GM19193 (cell line): ENCODE data around the gene RNF212.

ENCODE experiments used
- POLR2A ChIP-seq: IDR thresholded peaks from 4 replicates; pipeline ENCODE4 v1.6.1; 2011; ENCODE audit not compliant: insufficient read depth, insufficient read length; ENCODE audit errors: extremely low read depth

RNF212 gene

GRCh38 chr4:1061056-1061700 lies 52.2 kb downstream of the RNF212 start:
- TF ChIP-seq POLR2A, result no peak

- TF ChIP-seq POLR2A, result no peak
These were observed 52.7 kb downstream of the RNF212 start for GRCh38 chr4:1060621-1061020.

- TF ChIP-seq POLR2A, result no peak
These were observed 53.2 kb downstream of the RNF212 start for GRCh38 chr4:1060121-1060520.

GRCh38 chr4:1058997-1059665 lies 54.2 kb downstream of the RNF212 start:
- TF ChIP-seq POLR2A, result no peak

- no peak for TF ChIP-seq POLR2A
These were observed 55.0 kb downstream of the RNF212 start for GRCh38 chr4:1058198-1058996.

GRCh38 chr4:1057403-1057745 lies 56.0 kb downstream of the RNF212 start:
- TF ChIP-seq POLR2A, result no peak

- TF ChIP-seq POLR2A, result no peak
These were observed 56.5 kb downstream of the RNF212 start for GRCh38 chr4:1056671-1057402.

GRCh38 chr4:1055721-1056590 lies 57.4 kb downstream of the RNF212 start:
- no peak for TF ChIP-seq POLR2A

GRCh38 chr4:1053080-1053661 lies 60.2 kb downstream of the RNF212 start:
- no peak for TF ChIP-seq POLR2A

- TF ChIP-seq POLR2A, result no peak
These were observed 61.1 kb downstream of the RNF212 start for GRCh38 chr4:1052231-1052671.

- TF ChIP-seq POLR2A, result no peak
These were observed 61.9 kb downstream of the RNF212 start for GRCh38 chr4:1051472-1051871.

GRCh38 chr4:1050486-1051213 lies 62.7 kb downstream of the RNF212 start:
- TF ChIP-seq POLR2A, result no peak

- no peak for TF ChIP-seq POLR2A
These were observed 63.8 kb downstream of the RNF212 start for GRCh38 chr4:1049591-1049905.
